ENCODE results near the gene CRYBA2.

The CRYBA2 gene

DNA sequence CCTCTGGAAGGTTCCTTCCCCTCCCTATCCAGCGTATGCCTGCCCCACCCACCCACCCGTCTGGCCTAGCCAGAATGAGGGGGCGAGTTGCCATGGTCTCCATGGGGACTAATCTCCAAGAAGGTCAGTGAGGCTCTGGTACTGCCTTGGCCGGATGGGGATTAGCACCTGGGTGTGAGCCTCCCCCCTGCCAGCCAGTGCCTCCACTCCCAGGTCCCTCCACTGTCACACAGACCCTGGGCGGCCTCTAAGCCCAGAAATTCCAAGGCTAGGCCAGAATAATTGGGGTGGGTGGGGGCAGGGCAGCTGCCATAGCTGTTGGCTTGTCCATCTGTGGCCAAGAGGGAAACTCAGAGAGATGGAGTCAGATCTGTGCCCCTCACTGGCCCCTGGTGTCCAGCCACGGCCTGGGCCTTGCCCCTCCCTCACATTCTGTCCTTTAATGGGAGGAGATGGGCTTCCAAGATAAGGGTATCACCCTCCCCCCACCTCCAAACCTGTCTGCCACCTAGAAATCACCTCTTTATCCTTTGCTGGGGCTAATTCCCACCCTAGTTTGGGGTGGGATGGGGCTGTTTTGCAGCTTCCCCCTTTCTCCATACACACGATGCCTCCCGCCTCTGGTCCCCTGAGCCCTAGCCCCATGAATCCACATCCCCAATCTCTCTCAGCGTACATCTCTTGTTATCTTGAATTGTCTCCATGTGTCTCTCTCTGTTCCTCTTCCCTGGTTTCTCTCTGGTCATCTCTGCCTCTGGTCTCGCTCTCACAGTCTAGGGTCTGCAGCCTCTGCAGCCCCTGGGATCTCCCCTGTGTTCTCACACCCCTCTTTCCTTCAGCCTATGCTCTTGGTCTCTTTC lies 6.0 kb upstream of the CRYBA2 start:
- DNase-seq (ENCODE audit: low read depth) = no peak

DNA sequence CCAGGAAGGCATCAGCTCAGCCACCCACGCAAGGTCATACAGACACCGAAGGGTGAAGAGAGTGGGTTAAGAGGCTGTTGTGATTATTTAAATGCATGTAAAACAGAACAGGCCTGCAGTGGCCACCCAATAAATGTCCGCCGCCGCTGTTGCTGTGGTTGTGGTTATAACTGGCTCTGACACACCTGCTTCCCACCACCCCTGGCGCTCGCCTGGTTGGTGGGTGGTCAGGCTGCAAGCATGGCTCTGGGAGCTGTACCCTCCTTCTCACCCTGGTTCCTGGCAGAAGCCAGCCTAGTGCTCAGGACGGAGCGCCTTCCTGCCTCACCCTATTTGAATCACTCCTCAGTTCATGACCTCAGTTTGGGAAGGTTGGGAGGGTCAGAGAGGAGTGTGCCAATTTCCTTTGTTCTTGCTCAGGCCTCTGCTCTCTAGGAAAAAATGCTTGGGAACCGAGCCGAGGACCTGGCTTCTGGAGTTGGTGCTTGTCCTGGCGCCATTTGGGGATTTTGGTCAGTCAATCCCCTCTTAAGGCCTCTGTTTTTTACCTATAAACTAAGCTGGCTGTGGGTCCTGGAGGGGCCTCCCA lies 5.3 kb upstream of the CRYBA2 start:
- DNase-seq (ENCODE audit: low read depth) = no peak

DNA sequence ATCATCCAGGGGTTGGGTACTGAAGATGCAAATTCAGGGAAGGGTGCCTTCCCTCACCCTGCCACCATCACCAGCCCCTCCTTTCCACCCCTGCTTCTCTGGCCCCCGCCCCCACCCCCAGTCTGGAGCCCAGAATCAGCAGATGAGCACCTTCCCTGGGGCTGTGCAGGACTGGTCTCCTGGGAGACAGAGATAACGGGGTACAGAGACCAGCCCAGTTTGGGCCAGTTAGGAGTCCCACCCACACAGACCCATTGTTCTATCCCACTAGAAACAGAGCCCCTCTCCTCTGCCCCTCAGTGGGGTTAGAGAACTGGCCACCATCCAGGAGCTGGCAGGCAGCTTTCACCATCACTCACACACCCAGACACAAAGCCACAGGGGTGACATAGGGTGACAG lies 4.5 kb upstream of the CRYBA2 start:
- no peak for DNase-seq (ENCODE audit: low read depth)

DNA sequence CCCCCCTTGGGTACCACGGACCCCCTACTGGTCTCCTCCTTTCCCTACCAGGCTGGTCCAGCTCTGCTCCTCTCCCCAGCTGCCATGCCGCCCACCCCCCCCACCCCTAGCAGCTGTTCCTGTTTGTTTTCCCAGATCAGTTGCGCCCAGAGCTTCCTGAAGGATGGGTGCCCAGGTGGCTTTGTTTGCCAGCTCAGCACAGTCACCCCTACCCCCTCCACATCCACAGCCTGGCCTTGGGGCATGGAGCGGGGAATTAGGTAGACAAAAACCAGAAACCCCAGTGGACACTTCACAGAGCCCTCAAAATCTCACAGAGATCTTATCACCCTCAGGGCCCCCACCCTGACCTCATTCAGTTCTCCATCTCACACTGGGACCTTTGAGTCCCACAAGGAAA lies 3.7 kb upstream of the CRYBA2 start:
- DNase-seq (ENCODE audit: low read depth) = no peak

DNA sequence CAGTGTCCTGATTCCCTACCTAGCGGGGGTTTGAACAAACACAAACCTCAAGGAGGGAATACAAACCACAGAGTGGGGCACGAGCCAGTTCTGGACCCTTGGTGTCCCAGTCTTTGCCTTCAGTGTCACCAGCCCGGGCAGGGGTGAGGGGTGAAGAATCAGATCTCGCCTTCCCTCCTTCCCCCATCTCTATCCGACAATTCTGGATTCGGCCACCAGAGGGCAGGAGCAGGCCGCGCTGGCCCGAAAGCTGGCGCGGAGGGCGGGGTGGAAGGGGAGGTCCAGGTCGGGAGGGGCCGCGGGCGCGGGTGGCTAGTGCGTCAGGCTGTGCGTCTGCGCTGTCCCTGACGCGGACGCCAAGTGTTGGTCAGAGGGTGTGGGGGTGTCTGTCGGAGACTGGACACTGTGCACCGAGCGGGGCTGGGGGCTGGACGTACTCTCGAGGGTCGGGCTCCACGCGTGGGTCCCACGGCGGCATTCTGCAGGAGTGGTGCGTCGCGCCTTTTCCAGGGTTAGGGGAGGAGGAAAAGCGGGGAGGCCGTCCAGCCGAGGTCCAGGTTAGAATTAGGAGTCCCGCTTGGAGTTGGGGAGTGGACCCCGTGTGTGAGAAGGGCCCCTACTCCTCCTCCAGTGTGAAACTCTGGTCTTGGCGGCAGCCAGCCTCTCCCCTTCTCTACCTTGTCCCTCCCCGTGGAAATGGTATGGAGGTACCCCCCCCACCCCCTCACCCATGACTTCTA lies 2.9 kb upstream of the CRYBA2 start:
- peak; percentile 52 for DNase-seq (ENCODE audit: low read depth)

DNA sequence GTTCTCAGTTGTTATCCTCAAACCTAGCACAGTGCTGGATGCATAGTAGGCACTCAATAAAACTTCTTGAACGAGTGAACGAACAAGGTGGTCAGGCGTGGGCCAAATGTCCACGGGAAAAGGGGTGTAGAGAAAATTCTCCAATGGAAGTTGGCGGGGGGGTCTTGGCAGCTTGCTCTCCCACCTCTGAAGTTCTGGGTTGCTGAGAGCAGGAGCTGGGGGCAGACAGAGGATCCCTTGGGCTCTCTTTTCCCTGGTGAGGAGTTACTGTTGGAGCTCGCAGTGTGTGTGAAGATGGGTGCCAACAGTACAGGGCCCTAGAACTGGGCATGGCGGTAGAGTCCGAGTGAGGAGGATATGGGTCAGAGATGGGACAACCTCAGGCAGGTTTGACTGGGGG lies 2.3 kb upstream of the CRYBA2 start:
- DNase-seq (ENCODE audit: low read depth) = no peak

DNA sequence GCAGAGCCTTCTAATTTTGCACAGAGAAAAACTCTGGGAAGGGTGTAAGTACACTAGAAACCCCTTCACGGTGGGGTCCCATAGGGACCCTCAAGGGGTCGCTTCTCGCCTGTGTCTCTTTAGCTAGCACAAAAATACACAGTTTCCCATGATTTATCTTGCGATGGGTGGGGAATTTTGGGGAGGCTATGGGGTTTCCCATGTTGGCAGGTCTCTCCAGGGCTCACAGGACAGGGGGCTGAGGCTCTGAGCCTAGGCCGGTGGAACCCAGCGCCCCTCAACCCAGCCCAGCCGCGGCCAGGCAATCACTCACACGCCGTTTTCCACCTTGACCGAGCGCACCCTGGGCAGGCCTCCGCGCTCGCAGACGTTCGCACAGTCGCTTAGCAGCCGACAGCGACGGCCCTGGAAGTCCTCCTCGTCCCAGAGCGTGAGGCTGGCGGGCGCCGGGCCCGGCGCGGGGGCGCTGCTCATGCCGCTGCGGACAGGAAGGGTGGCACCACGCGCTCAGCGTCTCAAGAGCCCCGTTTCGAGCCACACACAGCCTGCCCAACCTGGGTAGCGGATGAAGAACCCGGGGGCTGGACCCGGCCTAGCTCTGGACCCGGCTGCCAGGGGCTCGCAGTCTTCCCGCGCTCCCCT lies 398 bp downstream of the CRYBA2 start:
- no peak for DNase-seq (ENCODE audit: low read depth)

DNA sequence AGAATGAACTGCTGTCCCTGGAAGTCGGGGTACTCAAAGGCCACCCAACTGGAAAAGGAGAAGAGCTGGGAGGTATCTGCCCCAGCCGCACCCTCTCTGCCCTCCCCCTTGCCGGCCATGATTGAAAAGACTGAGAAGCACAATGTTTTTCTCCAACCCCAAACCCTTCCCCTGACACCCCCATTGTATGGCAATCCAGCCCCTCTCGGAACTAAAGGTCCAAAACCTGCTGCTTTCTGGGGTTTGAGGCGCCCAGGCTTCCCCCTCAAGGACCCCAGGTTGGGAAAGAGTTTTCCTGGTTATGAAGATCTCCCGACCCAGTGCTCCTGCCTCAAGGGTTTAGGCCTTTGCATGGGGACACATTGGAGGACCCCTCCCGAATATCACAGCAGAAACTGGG lies 1.0 kb downstream of the CRYBA2 start:
- DNase-seq (ENCODE audit: low read depth) = no peak

DNA sequence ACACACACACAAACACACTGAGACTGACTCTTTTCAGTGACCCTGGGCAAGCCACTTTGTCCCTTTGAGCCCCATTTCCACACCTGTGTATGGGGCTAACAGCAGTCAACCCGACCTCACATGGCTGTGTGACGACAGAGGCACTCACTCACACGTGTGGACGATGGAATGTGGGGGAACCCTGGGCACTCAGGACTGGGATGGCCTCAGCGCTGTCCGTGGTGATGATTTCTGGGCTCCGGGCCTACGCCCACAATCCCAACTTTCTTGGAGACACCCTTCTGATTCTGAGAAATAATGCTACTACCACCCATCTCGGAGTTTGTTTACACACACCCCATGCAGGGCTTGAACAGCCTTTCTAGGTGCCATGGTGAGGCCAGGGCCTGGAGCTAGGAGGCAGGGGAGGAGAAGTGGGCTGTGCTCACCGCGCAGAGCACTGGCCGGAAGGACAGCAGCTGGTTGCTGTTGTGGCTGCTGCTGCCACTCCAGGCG lies 1.5 kb downstream of the CRYBA2 start:
- no peak for DNase-seq (ENCODE audit: low read depth)

DNA sequence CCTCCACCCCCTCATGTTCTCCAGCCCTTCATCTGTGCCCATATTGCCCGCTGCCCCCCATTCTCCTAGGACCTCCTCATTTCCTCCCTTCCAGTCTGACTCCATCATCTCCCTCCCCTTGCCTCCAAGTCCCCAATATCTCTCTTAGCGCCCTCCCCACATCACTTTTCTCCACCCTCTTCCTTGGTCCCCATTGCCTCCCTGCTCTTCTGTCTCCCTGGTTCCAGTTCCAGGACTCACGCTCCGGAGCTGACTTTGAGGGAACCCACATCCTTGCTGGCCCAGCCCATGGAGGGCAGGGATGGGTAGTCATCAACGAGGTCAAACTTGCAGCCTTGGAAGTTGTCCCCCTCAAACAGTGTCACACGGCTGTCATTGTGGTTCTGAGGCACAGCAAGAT lies 2.6 kb downstream of the CRYBA2 start:
- DNase-seq (ENCODE audit: low read depth) = no peak

DNA sequence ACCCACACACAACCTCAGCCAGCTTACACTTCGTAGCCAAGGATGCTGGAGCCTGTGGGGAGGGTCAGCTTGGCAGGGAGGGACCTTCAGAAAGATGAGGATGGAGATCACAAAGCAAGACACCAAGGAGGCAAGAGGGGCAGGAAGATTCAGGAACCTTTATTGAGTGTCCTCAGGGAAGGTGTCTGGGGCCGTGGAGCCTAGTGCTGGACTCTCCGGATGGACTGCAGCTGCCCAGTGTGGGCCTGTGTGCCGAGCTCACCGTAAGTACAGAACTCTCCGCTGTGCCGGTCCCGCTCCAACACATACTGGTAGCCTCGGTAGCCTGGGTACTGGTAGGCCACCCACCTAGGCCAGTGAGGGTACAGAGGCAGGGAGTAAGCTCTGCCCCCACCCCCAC lies 3.2 kb downstream of the CRYBA2 start:
- DNase-seq (ENCODE audit: low read depth) = no peak

DNA sequence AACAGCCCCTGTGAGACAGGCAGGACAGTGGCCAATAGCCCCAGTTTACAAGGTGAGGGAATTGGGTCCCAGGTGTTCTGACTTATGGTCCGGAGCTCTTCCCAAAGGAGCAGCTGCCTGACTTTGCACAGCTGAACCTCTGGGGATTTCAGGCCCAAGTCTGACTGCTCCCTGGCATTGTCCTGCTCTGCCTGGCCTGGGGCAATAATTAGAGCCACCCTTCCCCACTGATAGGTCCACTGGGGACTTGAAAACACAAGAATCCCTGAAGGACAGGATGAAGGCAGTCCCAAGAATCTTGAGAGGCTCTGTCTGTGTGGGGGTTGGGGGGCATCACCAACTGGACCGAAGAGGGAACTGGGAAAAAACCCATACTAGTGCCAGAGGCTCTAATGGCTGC lies 4.6 kb downstream of the CRYBA2 start:
- DNase-seq (ENCODE audit: low read depth) = no peak

DNA sequence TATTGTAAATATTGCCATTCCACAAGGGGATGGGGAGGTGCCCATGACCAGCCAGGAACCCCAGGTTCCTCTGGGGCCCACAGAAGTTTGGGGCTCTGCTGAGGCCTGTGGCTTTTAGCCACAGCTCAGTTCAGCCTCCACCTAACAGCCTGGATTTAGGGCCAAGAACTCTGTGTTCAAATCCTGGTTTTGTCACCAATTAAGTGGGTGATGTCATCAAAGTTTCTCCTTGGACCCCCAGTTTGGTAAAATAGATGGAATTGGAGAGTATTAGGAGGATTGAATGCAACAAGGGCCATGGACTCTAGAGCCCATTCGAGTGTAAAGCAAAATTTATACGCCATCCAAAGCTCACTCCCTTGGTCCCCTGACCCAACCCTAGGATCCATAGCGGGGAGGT lies 5.1 kb downstream of the CRYBA2 start:
- no peak for DNase-seq (ENCODE audit: low read depth)

DNA sequence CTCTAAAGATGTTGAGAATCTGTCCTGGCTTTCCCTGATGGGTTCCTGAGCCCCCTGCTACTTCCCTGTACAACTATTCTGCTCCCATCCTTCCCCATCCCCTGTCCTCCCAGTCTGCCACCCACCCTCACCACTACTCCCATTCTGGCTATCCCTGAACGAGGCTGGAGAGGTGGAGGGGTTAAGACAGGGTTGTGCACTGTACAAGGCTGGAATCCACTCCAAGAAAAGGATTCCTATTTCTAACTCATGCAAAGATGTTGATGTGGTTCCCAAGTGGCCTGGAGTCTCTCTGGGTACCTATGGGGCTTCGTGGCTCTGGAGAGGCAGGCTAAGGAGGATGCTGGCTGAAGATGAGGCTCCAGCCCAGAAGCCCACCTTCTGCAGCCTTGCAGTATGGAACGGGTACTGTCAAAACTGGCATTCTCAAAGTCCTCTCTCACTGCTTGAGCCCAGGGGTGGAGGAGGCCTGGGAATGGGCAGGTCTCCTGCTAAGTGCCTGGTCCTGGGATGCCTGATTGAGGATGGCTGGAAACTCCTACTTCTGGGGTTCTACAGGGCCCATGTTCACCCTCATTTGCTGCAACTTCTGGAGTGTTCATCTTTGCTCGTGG lies 7.0 kb downstream of the CRYBA2 start:
- DNase-seq (ENCODE audit: low read depth) = no peak

DNA sequence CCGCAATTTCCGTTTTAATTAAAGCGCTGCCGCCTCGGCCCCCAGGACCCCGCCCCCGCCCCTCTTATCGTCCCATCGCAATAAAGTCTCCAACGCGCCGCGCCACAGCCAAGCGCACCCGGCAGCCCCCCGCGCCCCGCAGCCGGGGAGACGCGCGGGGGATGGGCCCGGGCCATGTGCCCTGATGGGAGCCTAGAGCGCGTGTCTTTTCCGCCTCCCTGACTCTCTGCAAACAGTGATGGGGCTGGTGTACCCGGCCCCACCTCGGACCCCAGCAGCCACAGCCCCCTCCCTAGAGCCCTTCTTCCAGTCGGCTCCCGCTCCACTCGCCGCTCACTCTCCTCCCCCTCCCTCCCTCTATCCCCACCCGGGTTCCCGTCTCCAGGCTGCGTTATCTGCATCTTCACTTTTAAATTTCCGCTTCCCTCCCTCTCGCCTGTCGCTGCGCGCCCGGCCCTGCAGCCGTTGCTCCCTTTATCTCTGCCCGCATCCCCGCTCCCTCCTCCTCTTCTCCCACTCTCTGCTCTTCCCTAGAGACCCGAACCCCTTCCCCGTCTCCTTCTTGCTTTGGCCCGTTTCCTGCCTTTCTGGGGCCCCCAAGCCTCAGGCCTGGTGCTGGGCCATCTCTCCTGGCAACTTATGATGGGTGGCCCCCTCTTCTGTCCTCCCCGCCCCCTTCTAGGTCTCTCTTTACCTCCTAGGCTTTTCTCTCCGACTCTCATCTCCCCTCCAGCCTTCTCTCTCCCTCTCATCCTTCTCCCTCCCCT lies 7.7 kb downstream of the CRYBA2 start:
- no peak for DNase-seq (ENCODE audit: low read depth)

DNA sequence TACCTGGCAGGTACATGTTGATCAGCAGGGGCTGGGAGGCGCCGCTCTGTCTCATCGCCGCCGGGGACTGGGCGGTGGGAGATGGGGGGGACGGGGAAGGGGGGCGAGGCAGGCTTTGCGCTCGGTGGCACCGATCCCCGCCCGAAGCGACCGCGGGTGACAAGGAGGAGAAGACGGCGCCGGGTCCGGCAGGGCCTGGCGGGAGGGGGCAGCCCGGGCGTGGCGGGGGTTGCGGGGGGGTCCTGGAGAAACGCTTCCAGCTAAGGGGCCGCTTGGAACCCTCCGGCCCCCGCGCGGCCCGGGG lies 8.2 kb downstream of the CRYBA2 start, which contains the start of gene FEV:
Gene FEV, minus strand, starts transcription at position 164 of the 304 bp plus-strand sequence. Its CDS starts 109 bp downstream, at position 55.
- no peak for DNase-seq (ENCODE audit: low read depth)

DNA sequence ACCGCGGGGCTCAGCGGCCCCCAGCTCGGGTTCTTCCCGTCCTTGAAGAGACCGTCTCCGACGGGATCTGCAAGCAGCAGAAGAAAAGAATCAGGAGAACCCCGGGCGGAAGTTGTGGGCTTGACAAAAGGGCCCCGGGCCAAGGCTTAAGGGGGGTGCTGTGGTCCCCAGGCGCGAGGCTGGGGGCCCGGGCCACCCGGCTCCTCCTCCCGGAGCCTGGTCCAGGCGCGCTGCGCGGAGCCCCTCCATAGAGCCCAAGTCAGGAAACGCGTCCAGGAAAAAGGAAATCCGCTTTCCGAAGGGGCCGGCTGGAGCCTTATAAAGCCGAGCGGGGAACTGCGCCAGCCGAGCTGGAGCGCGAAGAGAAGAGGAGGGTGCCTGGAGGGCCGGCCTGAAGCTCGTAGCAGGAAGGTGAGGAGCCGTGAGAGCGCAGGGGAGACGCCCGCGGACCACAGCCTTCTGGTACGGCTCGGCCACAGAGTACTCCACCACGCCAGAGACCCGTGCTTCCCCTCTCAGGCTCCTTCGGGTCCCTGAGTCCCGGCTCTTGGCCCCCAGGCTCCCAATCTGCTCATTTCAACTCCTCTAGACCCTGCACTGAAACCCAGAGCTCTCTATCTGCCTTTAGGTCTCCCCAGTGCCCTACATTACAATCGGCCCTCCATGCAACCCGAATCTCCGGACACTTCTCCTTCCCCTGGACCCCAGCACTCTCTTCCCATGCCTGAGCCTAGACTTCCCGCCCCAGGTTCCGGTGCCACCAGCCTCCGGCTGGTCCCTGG lies 8.8 kb downstream of the CRYBA2 start:
- no peak for DNase-seq (ENCODE audit: low read depth)

DNA sequence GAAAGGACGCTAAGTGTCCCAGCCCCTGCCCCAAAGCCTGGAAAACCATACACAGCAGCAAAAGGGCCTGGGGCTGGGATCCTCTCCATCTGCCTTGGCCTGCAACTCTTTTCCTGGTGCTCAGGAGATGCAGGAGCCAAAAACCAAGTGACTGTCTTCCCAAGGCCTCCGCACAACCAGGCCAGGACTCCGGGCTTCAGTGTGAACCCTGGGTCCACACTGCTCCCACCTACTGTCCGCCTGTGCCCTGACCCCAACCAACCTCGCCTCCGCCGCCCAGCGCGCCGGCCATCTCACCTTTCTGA lies 9.3 kb downstream of the CRYBA2 start:
- no peak for DNase-seq (ENCODE audit: low read depth)

DNA sequence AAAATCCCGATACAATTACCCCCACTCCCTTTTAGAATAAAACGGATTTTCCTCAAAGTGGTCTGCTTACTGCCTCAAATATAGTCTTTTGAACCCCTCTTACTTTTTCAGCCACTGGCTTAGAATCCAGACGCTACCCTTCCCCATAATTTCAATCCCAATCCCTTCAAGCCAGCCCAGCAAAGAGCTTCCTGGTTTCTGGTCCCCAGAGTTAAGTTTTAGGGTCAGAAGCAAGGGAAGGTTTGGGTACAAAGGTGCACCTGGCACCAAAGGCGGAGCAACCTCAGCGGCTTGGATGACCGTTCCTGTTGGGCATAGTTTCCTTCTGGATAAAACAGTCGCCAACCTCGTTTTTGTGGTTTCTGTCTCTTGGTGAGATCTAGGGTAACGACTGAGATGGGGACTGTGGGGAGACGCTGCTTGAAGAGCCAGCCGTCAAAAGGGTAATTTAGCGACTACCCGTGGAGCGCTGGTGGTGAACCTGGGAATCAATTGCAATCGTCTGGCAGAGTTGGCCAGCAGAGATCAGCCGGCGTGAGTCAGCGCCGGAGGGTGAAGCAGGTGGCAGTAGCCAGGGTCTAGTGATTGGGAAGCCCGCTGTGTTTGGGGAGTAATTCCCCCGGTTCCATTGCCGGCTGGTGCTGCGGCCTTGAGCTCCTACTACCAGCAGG lies 9.8 kb downstream of the CRYBA2 start:
- DNase-seq (ENCODE audit: low read depth) = no peak

DNA sequence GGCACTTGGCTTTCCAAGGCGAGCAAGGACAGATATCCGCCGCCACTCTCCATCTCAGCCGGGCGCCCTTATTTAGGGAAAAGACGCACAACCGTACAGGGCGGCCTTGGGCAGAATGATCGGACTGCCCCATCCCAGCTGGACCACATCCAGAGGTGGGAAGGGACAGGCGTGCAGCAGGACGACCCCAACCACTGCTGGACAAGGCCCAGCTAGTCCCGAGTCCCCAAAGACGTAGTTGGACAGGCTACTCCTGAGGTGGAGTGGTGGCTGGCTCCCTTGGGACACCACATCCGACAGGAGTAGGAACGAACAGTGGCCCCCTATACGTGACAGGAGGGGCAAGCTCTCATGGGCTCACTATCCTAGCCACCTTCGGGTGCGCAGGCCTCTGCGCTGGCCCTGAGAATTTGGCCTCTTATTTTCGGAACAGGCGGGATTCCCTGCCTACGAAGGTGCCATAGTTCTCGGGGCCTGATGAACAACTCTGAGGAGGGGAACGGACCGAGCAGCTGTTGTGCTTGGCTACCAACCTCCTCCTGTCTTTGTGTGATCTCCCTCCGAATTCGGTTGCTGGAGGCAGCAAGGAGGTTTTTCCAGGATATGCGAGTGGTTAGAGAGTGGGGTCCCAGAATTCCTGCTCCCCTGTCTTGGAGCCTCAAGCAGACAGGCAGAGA lies 10.5 kb downstream of the CRYBA2 start:
- DNase-seq (ENCODE audit: low read depth) = no peak
